DMS53 treated with DMSO at 0.1 percent for 48 hours (cell line): Measurements from ENCODE around the gene GSTM2.

Experiments
- DNase-seq: peaks from one replicate; lab custom pipeline; 2025; ENCODE audit not compliant: unreplicated experiment; lab: John Stamatoyannopoulos, UW

The GSTM2 gene

GRCh38 chr1:109667452-109668122 lies at the start of gene GSTM2:
TSS of gene GSTM2 (plus strand) at chr1:109668057. CDS start at chr1:109668116, 59 bp downstream.
- peak; percentile 62 for DNase-seq

GRCh38 chr1:109618661-109619575 lies 48.9 kb upstream of the GSTM2 start:
- no peak for DNase-seq

- DNase-seq, result peak; percentile 45
Observed at GRCh38 chr1:109619576-109620400, 48.1 kb upstream of the GSTM2 start, which contains the start of the genes AMPD2 and GNAT2. TSS of gene AMPD2 (plus strand) at chr1:109619837. CDS start at chr1:109621176, 1,339 bp downstream. TSS of gene GNAT2 (minus strand) at chr1:109619616. CDS start at chr1:109612870, 6,746 bp downstream.

DNA sequence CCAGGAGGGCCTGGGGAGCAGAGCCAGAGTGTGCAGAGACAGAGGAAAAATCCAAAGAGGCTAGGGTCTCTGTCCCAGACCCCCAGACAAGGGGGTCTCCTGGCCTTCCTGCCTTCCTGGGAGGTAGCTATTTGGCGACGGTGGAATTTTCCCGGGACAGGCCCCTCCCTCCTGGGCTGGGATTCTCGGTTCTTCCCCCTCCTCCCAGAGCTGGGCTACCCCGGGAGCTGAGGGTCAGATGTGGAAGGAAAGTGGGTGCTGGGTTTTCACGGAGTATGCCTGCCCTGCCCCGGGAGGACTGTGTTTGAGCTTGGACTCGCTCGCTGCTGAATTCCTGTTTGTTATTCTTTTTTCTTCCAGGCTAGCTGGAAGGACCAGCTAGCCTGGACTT lies 47.5 kb upstream of the GSTM2 start:
- peak; percentile 40 for DNase-seq

- peak; percentile 81 for DNase-seq
Observed at GRCh38 chr1:109620841-109621286, 47.0 kb upstream of the GSTM2 start.

DNA sequence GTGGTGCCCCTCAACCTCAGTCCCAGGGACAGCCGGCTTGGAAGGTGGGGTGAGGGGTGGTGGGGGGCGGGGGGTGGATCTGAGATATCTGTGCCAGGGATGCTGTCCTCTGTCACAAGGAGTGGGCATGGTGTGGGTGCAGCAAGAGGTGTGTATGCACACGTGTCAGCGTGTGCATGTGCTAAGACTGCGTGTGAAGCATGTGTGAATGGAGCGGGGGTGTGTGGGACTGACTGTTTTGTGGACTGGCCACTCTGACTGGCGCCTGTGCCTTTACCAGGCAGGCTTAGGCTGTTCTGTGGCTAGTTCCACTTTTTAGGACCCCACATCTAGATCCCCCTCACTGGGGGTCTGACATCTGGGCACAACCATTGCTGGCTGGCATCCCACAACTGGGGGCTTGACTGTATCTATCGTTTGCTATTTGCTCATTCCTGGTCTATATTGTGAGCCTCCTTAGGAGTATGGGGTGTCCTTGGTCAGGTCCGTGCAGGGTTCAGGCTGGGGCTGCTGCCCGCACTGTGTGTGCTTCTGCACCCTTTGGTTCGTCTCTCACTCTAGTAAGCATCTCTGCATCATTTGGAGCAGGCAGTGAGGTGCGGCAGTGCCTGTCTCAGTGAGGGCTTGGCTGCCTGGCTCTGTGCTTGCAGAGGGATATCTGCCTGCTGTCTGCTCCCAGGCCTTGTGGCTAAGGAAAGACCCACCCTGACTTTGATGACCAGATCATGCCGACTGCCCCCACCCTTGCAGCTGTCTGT lies 46.3 kb upstream of the GSTM2 start:
- no peak for DNase-seq

DNA sequence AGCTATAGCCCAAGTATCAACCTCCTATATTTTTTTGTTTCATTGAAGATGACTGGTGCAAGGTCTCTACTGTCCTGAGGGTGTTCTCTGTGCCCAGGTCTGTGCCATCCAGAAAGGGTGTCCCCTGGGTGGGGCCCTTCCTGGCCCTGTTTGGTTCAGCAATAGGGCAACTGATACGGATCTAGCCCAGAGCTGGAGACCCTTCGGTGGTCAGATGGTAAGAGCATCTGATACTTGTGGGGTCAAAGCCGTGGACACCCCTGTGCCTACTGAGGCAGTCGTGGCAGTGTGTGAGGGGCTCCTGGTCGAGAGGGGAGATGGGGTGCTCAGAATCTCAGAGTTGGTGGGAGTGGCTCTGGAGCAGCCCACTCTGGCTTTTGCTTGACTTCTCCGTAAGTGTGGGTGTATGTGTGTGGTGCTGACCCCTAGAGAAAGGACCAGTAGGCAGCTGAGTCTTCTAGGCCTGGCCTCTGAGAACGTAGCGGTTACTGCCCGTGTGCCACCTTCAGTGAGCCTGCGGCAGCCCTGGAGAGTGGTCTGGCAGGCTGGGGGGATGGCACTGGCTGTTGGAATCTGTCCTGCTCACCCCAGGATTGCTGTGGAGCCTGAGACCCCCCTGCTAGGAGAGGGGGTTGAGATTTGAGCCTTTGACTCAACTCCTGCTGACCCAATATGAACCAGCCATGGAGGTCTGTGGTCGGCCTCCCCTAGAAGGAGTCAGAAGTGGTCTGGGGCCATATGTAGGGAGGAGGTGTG lies 45.5 kb upstream of the GSTM2 start:
- DNase-seq, result no peak

DNA sequence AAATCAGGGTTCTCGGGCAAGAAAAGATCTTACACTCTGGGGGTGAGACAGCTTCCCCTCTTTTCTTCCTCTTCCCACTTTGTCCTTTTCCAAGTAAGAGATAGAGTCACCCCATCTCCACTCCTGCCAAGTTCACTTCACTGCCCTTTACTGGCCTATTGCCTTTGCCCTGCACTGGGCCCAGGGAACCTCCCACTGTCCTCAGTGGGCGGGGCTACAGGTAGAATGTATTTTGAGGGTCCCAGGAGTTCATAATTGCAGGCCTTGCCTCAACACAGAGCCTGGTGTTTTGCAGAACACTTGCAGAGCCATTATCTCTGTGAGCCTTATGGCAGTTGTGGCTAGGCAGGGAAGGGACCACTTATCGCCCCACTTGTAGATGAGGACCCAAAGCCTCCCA lies 45.0 kb upstream of the GSTM2 start:
- DNase-seq, result no peak

- DNase-seq, result no peak
Observed at GRCh38 chr1:109623601-109624161, 44.2 kb upstream of the GSTM2 start.

- DNase-seq, result no peak
Observed at GRCh38 chr1:109624201-109625010, 43.5 kb upstream of the GSTM2 start.

- DNase-seq, result no peak
Observed at GRCh38 chr1:109625176-109625575, 42.7 kb upstream of the GSTM2 start.

GRCh38 chr1:109625601-109626560 lies 42.0 kb upstream of the GSTM2 start:
- DNase-seq, result no peak

DNA sequence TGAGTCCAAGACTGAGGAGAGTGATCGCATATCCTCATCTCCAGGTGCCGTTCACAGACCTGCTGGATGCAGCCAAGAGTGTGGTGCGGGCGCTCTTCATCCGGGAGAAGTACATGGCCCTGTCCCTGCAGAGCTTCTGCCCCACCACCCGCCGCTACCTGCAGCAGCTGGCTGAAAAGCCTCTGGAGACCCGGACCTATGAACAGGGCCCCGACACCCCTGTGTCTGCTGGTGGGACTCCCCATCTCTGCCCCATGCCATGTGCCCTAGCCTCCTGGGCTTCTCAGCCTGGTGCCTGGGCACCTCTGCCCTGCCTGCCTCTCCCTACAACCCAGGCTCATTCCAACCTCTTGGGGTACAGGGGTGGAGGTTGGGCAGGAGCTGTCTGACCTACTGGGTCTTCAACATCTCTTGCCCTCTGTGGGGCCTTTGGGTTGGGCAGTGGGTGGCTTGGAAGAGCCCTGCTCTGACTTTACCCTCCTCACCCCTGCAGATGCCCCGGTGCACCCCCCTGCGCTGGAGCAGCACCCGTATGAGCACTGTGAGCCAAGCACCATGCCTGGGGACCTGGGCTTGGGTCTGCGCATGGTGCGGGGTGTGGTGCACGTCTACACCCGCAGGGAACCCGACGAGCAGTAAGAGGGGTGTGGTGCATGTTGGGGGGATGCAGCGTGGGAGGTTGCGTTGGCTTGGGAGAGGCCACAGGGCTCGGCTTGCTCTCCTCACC lies 41.0 kb upstream of the GSTM2 start:
- no peak for DNase-seq

DNA sequence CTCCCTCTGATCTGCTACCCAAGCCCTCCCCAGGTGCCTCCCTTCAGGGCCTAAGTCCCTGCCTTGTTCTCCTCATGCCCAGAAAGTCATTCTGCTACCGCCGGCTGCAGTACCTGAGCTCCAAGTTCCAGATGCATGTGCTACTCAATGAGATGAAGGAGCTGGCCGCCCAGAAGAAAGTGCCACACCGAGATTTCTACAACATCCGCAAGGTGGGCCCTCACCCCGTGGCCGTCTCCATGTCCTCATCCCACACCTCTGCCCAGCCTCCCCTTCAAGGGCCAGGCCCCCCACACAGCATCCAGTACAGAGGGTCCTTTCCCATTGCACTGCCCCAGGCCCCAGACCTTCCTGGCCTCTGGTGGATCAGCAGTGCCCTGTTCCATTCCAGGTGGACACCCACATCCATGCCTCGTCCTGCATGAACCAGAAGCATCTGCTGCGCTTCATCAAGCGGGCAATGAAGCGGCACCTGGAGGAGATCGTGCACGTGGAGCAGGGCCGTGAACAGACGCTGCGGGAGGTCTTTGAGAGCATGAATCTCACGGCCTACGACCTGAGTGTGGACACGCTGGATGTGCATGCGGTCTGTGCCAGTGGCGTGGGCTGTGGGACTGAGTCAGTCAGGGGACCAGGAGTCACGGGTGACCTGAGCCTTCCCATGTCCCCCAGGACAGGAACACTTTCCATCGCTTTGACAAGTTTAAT lies 40.0 kb upstream of the GSTM2 start:
- no peak for DNase-seq

- DNase-seq, result no peak
Observed at GRCh38 chr1:109628540-109629321, 39.1 kb upstream of the GSTM2 start.
